HG03342 (cell line): ENCODE results near the gene DCUN1D2.

Experiments
- ATAC-seq: cut with Tn5 transposase; IDR thresholded peaks from one replicate; pipeline ENCODE4 v1.9.1; 2021; ENCODE audit warnings: mild to moderate bottlenecking, moderate library complexity; ENCODE audit not compliant: unreplicated experiment

The DCUN1D2 gene

GRCh38 chr13:113413178-113413897, 77.2 kb downstream of the DCUN1D2 start:
- no peak for ATAC-seq

GRCh38 chr13:113412440-113412839, 78.1 kb downstream of the DCUN1D2 start:
- no peak for ATAC-seq

- no peak for ATAC-seq
Observed at GRCh38 chr13:113411216-113412023, 79.1 kb downstream of the DCUN1D2 start.

GRCh38 chr13:113410472-113411201, 79.9 kb downstream of the DCUN1D2 start:
- no peak for ATAC-seq

- ATAC-seq = no peak
Observed at GRCh38 chr13:113408562-113408961, 81.9 kb downstream of the DCUN1D2 start.

GRCh38 chr13:113407531-113408393, 82.7 kb downstream of the DCUN1D2 start:
- no peak for ATAC-seq

- ATAC-seq = no peak
Observed at GRCh38 chr13:113407103-113407530, 83.4 kb downstream of the DCUN1D2 start.

GRCh38 chr13:113406321-113407102, 84.0 kb downstream of the DCUN1D2 start:
- no peak for ATAC-seq
